Bronchial epithelial cell (primary cell): ENCODE data around the gene FAM168A. TPM values are rescaled to one million over a fixed set of nuclear protein-coding genes. Genes with fewer than 3 reads are reported as not detected.

Experiments used
- DNase-seq: peaks from one replicate; pipeline ENCODE4 v3.0.0-alpha.2; 2010; ENCODE audit warnings: low read depth
- FAIRE-seq: peaks from 2 replicates; lab custom pipeline; 2011; peaks lifted over from hg19 to GRCh38; lab: Jason Lieb, UNC
- H3K27me3 ChIP-seq: 2 replicates; pipeline ENCODE4 v1.5.1; 2011; ENCODE audit warnings: low read length; ENCODE audit not compliant: control insufficient read depth, insufficient read depth
- H3K36me3 ChIP-seq: 2 replicates; pipeline ENCODE4 v1.5.1; 2011; ENCODE audit warnings: low read length; ENCODE audit not compliant: control insufficient read depth, insufficient read depth
- H3K4me3 ChIP-seq: 2 replicates; pipeline ENCODE4 v1.5.1; 2011; ENCODE audit warnings: mild to moderate bottlenecking, low read depth, low read length, control low read depth
- CTCF ChIP-seq: IDR thresholded peaks from 2 replicates; pipeline ENCODE4 v1.5.1; 2011; ENCODE audit warnings: mild to moderate bottlenecking, moderate library complexity, low read length, control low read depth, inconsistent platforms; ENCODE audit not compliant: insufficient read depth, severe bottlenecking
- total RNA-seq: library from RNA; depleted of rRNA; stranded (reverse); fragments of >200 nt; gene quantifications from 2 replicates; pipeline ENCODE4 v1.2.1, GENCODE V29; 2014

FAM168A gene
- total RNA-seq, 1 donor from 2014 or later, result 4.7 TPM

GRCh38 chr11:73360743-73361369 is 237.1 kb downstream of the FAM168A start:
- DNase-seq (no peak), FAIRE-seq (no peak)
- no peak overlapping the region for H3K4me3 ChIP-seq
- H3K27me3 ChIP-seq, result no peaks in the 10 kb centered on the region
- peaks cover 24% of the 10 kb centered on the region for H3K36me3 ChIP-seq
- TF ChIP-seq CTCF, result no peak

- DNase-seq (no peak), FAIRE-seq (no peak)
- Histone ChIP-seq H3K27me3 (no peaks in the 10 kb centered on the region), H3K36me3 (peaks cover 20% of the 10 kb centered on the region), H3K4me3 (no peak overlapping the region)
- peak; percentile 40 for TF ChIP-seq CTCF
These were observed 237.8 kb downstream of the FAM168A start for GRCh38 chr11:73359930-73360742.

- H3K36me3 ChIP-seq, result peaks cover 19% of the 10 kb centered on the region
- H3K27me3 ChIP-seq, result no peaks in the 10 kb centered on the region
- TF ChIP-seq CTCF, result no peak
- DNase-seq (no peak), FAIRE-seq (no peak)
- H3K4me3 ChIP-seq, result no peak overlapping the region
These were observed 238.6 kb downstream of the FAM168A start for GRCh38 chr11:73359341-73359740.

GRCh38 chr11:73358071-73358470 is 239.8 kb downstream of the FAM168A start:
- TF ChIP-seq CTCF, result no peak
- FAIRE-seq (no peak), DNase-seq (no peak)
- peaks cover 18% of the 10 kb centered on the region for H3K36me3 ChIP-seq
- no peak overlapping the region for H3K4me3 ChIP-seq
- H3K27me3 ChIP-seq, result no peaks in the 10 kb centered on the region

- FAIRE-seq, result peak; percentile 73
- H3K4me3 ChIP-seq, result no peak overlapping the region
- no peak for TF ChIP-seq CTCF
- peaks cover 13% of the 10 kb centered on the region for H3K36me3 ChIP-seq
- no peaks in the 10 kb centered on the region for H3K27me3 ChIP-seq
- DNase-seq, result no peak
These were observed 240.7 kb downstream of the FAM168A start for GRCh38 chr11:73356979-73357860.
